Heart left ventricle (tissue), 16 donors: ENCODE data around the gene SPOCK2. TPM values are rescaled to one million over a fixed set of nuclear protein-coding genes. Genes with fewer than 3 reads are reported as not detected.

Experiments
- ATAC-seq, 4 donors: fragments of 200-7000 bp; cut with Tn5 transposase; one replicate each; pipeline ENCODE4 v1.9.1; 2020 to 2022; ENCODE audit warnings: moderate library complexity in 4 of 4, mild to moderate bottlenecking in 3 of 4, moderate number of reproducible peaks in 1 of 4
- DNase-seq, 5 donors: peaks; one replicate each; pipeline ENCODE4 v3.0.0-alpha.2; 2020
- H3K27ac ChIP-seq, 12 donors: fragments of 200-600 bp; sonication (generic) in 4 of 12; one replicate each; pipeline versions ENCODE4 v1.5.0 to v1.8.0; 2016 to 2022; ENCODE audit warnings: mild to moderate bottlenecking in 2 of 12
- H3K27me3 ChIP-seq, 9 donors: fragments of 200-600 bp; sonication (generic) in 2 of 9; one replicate each; pipeline versions ENCODE4 v1.5.1 to v1.8.0; 2016 to 2022; ENCODE audit warnings: mild to moderate bottlenecking in 3 of 9
- H3K36me3 ChIP-seq, 9 donors: fragments of 200-600 bp; sonication (generic) in 2 of 9; one replicate each; pipeline versions ENCODE4 v1.5.0 to v1.8.0; 2018 to 2022; ENCODE audit warnings: mild to moderate bottlenecking in 2 of 9
- H3K4me1 ChIP-seq, 12 donors: fragments of 200-600 bp; sonication (generic) in 4 of 12; one replicate each; pipeline versions ENCODE4 v1.5.0 to v1.8.0; 2016 to 2022; ENCODE audit warnings: mild to moderate bottlenecking in 3 of 12
- H3K4me3 ChIP-seq, 12 donors: fragments of 200-600 bp; sonication (generic) in 4 of 12; one replicate each; pipeline versions ENCODE4 v1.5.0 to v1.8.0; 2017 to 2022; ENCODE audit warnings: mild to moderate bottlenecking in 9 of 12, moderate library complexity in 4 of 12
- H3K9me3 ChIP-seq, 12 donors: fragments of 200-600 bp; sonication (generic) in 4 of 12; one replicate each; pipeline versions ENCODE4 v1.5.0 to v1.8.0; 2016 to 2022; ENCODE audit warnings: mild to moderate bottlenecking in 1 of 12
- CTCF ChIP-seq, 12 donors: fragments of 200-600 bp; sonication (generic) in 4 of 12; IDR thresholded peaks; one replicate each; pipeline versions ENCODE4 v1.5.0 to v1.8.0; 2018 to 2022; ENCODE audit warnings: antibody characterized with exemption in 12 of 12, mild to moderate bottlenecking in 5 of 12
- POLR2A ChIP-seq, 2 donors: fragments of 450-650 bp; IDR thresholded peaks; one replicate each; pipeline ENCODE4 v1.6.1; 2017; ENCODE audit warnings: antibody characterized with exemption in 2 of 2, mild to moderate bottlenecking in 2 of 2, moderate library complexity in 2 of 2
- WGBS, 4 donors: extraction: QIAGEN DNeasy Blood & Tissue Kit in 2 of 4; methylation state at CpG; one replicate each; pipeline versions ENCODE4 v1.1.5 to v1.1.7; 2013 to 2018; 5-methylcytosine and 5-hydroxymethylcytosine counted together
- intact Hi-C, 10 donors: fragments of 100-400 bp; cut with DNase I; formaldehyde crosslinking; loops; one replicate each; pipeline versions ENCODE4 v1.11.1 to v1.14.2; 2022
- polyA plus RNA-seq, 2 donors: library from polyadenylated mRNA; stranded (reverse); fragments of 200-250 nt; gene quantifications; one replicate each; pipeline ENCODE4 v1.2.3, GENCODE V29; 2013
- total RNA-seq, 9 donors: library from RNA; depleted of rRNA in 2 of 9; stranded (reverse); fragments of >200 nt in 2 of 9; fragmentation: NEBNext Ultra II Directional in 3 of 9; extraction: Animal tissue kit (Norgen Biotek cat#: 25700) in 3 of 9; gene quantifications; one replicate each; pipeline versions ENCODE4 v1.1.0 to v1.2.4, GENCODE V29; 2016 to 2023
- donor health status: ischemic (EF 13 %, LVEDD 7.1; RV severe dilation, severe dysfunction).
- donor health status: healthy with polysubstance abuse.
- donor health status: DM: no; HTN: yes; CAD: no.
- donor health status: DM: no; HTN: no; CAD: no.
- donor health status: ischemic (EF 25% LVEDD 6.9; RV normal size, moderate dysfunction).
- donor health status: ischemic (EF 25% LVEDD 5.7; RV mildly dilated, moderate dysfunction).
- donor health status: healthy.
- donor health status: DM: yes; HTN: yes; CAD: no.
- donor health status: ischemic (EF 35%, LVEDD 5.7; RV mildly dilated, moderate dysfunction).
- donor health status: nonischemic (EF 11% LVEDD 7.7; RV severe dilation, severe dysfunction).
- donor health status: DM: yes; HTN: yes; CAD: no.
- donor health status: PGD.
- donor health status: ischemic (EF 29% LVEDD 5.4; RV normal size, mild dysfunction).
- donor health status: nonischemic (EF 23%, LVEDD 6.1; RV moderate dilation, normal function).

Gene SPOCK2
- total and polyA plus RNA-seq, 11 donors = 4.4 to 16.6 (median 8.0) TPM

- no peak for TF ChIP-seq POLR2A (IDR thresholded peaks at IDR 0.05)
- no peak for TF ChIP-seq CTCF (IDR thresholded peaks at IDR 0.05)
- Histone ChIP-seq H3K36me3 (peaks cover 0 to 18% (median 0%) of the 10 kb centered on the region in 9 donors), H3K27me3 (no peaks in the 10 kb centered on the region), H3K4me1 (peaks cover 0 to 46% (median 13%) of the 10 kb centered on the region in 12 donors), H3K9me3 (peaks cover 0 to 7% (median 0%) of the 10 kb centered on the region in 12 donors), H3K27ac (peak overlapping the region in 5 of 12 donors; percentile 2 to 34 (median 25)), H3K4me3 (no peak overlapping the region)
- peak in 2 of 4 donors; percentile 19 to 22 for ATAC-seq
- peak in 1 of 5 donors; percentile 60 for DNase-seq
- intact Hi-C loops = no loop called here
- WGBS, 4 donors = 47 to 54% (median 52%) methylated on average over 12 of the region's 12 CpGs
Measured at GRCh38 chr10:72068901-72069446, 19.4 kb downstream of the SPOCK2 start.

- TF ChIP-seq POLR2A (IDR thresholded peaks at IDR 0.05) = no peak
- TF ChIP-seq CTCF (IDR thresholded peaks at IDR 0.05) = no peak
- Histone ChIP-seq H3K27ac (peak overlapping the region in 1 of 12 donors; percentile 2), H3K9me3 (peaks cover 0 to 7% (median 0%) of the 10 kb centered on the region in 12 donors), H3K4me1 (peaks cover 0 to 38% (median 13%) of the 10 kb centered on the region in 12 donors), H3K27me3 (no peaks in the 10 kb centered on the region), H3K36me3 (peaks cover 0 to 20% (median 0%) of the 10 kb centered on the region in 9 donors), H3K4me3 (no peak overlapping the region)
- intact Hi-C loops = no loop called here
- ATAC-seq (no peak), DNase-seq (peak in 2 of 5 donors; percentile 17 to 57)
- WGBS, 4 donors = 91 to 97% (median 96%) methylated on average over 10 to 11 of the region's 11 CpGs
Measured at GRCh38 chr10:72068126-72068765, 20.1 kb downstream of the SPOCK2 start.

- TF ChIP-seq CTCF (IDR thresholded peaks at IDR 0.05) (no peak), POLR2A (IDR thresholded peaks at IDR 0.05) (no peak)
- no peak overlapping the region for H3K4me3 ChIP-seq
- ATAC-seq (no peak), DNase-seq (peak in 1 of 5 donors; percentile 69)
- peaks cover 0 to 37% (median 13%) of the 10 kb centered on the region in 12 donors for H3K4me1 ChIP-seq
- WGBS, 4 donors = 73 to 80% (median 78%) methylated on average over 10 to 13 of the region's 13 CpGs
- H3K27me3 ChIP-seq = no peaks in the 10 kb centered on the region
- peak overlapping the region in 1 of 12 donors; percentile 19 for H3K27ac ChIP-seq
- H3K9me3 ChIP-seq = peaks cover 0 to 7% (median 0%) of the 10 kb centered on the region in 12 donors
- intact Hi-C loops = no loop called here
- H3K36me3 ChIP-seq = peaks cover 0 to 20% (median 0%) of the 10 kb centered on the region in 9 donors
Measured at GRCh38 chr10:72067463-72068125, 20.8 kb downstream of the SPOCK2 start.
